K562 (cell line): ENCODE data around the gene PFKP.

Source experiments
- CTCF ChIP-seq, 3 experiments: IDR thresholded peaks in 2 of 3; conservative IDR thresholded peaks in 1 of 3; 2 replicates each; pipeline ENCODE4 v1.5.1; 2011 to 2012; ENCODE audit warnings: low read length in 3 of 3, mild to moderate bottlenecking in 3 of 3, control low read depth in 2 of 3, improper control_type of control experiment in 1 of 3, inconsistent platforms in 1 of 3, low read depth in 1 of 3, mixed read lengths in 1 of 3, moderate library complexity in 1 of 3; ENCODE audit not compliant: insufficient read depth in 2 of 3
- EGR1 ChIP-seq: fragments of 450-650 bp; conservative IDR thresholded peaks from 2 replicates; pipeline ENCODE4 v1.6.1; 2017; ENCODE audit warnings: mild to moderate bottlenecking
- EP300 ChIP-seq: IDR thresholded peaks from 2 replicates; pipeline ENCODE4 v1.6.1; 2012; ENCODE audit warnings: low read length, improper control_type of control experiment
- FOXM1 ChIP-seq, 2 experiments: fragments of 450-650 bp in 1 of 2; sonication (generic) in 1 of 2; formaldehyde crosslinking in 1 of 2; IDR thresholded peaks; 2 replicates each; pipeline versions ENCODE4 v1.6.1 to v1.9.0; 2017 to 2022; ENCODE audit warnings: low read depth in 2 of 2, mild to moderate bottlenecking in 2 of 2, missing genetic modification reagents in 1 of 2, moderate library complexity in 1 of 2
- FOXP1 ChIP-seq: sonication (generic); formaldehyde crosslinking; IDR thresholded peaks from 2 replicates; pipeline ENCODE4 v1.8.0; 2022; ENCODE audit warnings: mild to moderate bottlenecking, missing genetic modification reagents
- JUN ChIP-seq, 2 experiments: sonication (generic) in 1 of 2; formaldehyde crosslinking in 1 of 2; IDR thresholded peaks; 2 replicates each; pipeline versions ENCODE4 v1.6.1 to v1.8.0; 2012 to 2022; ENCODE audit warnings: borderline replicate concordance in 2 of 2, mild to moderate bottlenecking in 2 of 2, improper control_type of control experiment in 1 of 2, low read depth in 1 of 2, low read length in 1 of 2, missing genetic modification reagents in 1 of 2
- SMAD3 ChIP-seq: fragments of 450-650 bp; formaldehyde crosslinking; conservative IDR thresholded peaks from 2 replicates; pipeline ENCODE4 v1.4.0; 2020; ENCODE audit warnings: mild to moderate bottlenecking
- THAP12 ChIP-seq: fragments of 250-450 bp; sonication (Bioruptor Pico); IDR thresholded peaks from 2 replicates; pipeline ENCODE4 v1.9.0; 2021; ENCODE audit warnings: mild to moderate bottlenecking, inconsistent platforms
- ZC3H11A ChIP-seq: IDR thresholded peaks from 2 replicates; pipeline ENCODE4 v1.6.1; 2012; ENCODE audit warnings: low read depth, low read length, improper control_type of control experiment
- TF ChIP-seq, protein P1 (sequence below): sonication (generic); formaldehyde crosslinking; IDR thresholded peaks from 2 replicates; pipeline ENCODE4 v1.4.0; 2020; ENCODE audit warnings: mild to moderate bottlenecking, missing genetic modification reagents
- TF ChIP-seq, protein P2 (sequence below): fragments of 250-450 bp; sonication (Bioruptor Pico); IDR thresholded peaks from 2 replicates; pipeline ENCODE4 v1.4.0; 2020; ENCODE audit warnings: mild to moderate bottlenecking, moderate library complexity

DNA sequence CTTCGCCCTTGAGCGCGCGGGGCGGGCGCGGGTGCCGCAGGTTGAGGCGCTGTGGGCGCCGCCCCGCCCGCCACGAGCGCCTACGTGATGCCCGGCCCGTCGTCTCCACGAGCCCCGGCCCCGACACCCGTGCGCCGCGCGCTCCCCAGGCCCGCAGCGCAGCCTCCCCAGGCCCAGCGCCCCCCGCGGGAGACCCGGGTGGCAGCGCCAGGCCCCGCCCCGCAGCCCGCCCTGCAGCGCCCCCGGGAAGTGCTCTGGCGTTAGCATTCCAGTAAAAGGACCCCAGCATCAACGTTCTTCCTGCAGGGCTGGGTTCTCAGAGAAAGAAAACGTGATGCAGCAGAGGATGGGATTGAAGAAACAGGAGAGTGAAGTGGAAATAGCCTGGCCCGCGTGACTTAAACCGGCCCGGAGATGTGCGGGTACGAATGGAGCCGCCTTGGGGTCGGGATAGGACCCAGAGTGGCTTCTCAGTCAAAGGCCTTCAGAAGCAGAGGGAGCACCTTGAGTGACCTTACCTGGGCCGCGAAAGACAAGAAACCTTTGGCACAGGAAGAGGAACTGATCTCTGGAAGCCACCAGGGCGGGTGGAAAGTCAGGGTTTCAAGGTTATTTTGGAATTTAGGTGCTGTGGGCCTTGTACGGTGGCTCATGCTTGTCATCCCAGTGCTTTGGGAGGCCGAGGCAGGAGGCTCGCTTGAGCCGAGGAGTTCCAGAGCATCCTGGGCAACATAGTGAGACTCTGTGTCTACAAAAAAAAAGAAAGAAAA is 1.8 kb downstream of the PFKP start:
- TF ChIP-seq EGR1 (no peak), CTCF (IDR thresholded peaks at IDR 0.05 in 2 of 3, conservative IDR thresholded peaks at IDR 0.05 in 1 of 3; ENCODE audit: insufficient read depth in 2 of 3, low read depth in 1 of 3, low read length in 3 of 3) (peak in 2 of 3 experiments; percentile 14 to 52; a peak in 2 of 6 replicates), JUN (IDR thresholded peaks at IDR 0.05; ENCODE audit: borderline replicate concordance, low read depth, low read length) (no peak), JUN (CRISPR knock-in tag; IDR thresholded peaks at IDR 0.05; ENCODE audit: borderline replicate concordance) (no peak), FOXP1 (CRISPR knock-in tag) (no peak), ZC3H11A (no peak), SMAD3 (CRISPR knock-in tag) (no peak), FOXM1 (IDR thresholded peaks at IDR 0.05; ENCODE audit: low read depth) (no peak), FOXM1 (CRISPR knock-in tag; IDR thresholded peaks at IDR 0.05; ENCODE audit: low read depth) (no peak), THAP12 (CRISPR knock-in tag) (no peak), EP300 (no peak)
- TF ChIP-seq, protein P1, sequence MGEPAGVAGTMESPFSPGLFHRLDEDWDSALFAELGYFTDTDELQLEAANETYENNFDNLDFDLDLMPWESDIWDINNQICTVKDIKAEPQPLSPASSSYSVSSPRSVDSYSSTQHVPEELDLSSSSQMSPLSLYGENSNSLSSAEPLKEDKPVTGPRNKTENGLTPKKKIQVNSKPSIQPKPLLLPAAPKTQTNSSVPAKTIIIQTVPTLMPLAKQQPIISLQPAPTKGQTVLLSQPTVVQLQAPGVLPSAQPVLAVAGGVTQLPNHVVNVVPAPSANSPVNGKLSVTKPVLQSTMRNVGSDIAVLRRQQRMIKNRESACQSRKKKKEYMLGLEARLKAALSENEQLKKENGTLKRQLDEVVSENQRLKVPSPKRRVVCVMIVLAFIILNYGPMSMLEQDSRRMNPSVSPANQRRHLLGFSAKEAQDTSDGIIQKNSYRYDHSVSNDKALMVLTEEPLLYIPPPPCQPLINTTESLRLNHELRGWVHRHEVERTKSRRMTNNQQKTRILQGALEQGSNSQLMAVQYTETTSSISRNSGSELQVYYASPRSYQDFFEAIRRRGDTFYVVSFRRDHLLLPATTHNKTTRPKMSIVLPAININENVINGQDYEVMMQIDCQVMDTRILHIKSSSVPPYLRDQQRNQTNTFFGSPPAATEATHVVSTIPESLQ (CRISPR knock-in tag): no peak
- TF ChIP-seq, protein P2, sequence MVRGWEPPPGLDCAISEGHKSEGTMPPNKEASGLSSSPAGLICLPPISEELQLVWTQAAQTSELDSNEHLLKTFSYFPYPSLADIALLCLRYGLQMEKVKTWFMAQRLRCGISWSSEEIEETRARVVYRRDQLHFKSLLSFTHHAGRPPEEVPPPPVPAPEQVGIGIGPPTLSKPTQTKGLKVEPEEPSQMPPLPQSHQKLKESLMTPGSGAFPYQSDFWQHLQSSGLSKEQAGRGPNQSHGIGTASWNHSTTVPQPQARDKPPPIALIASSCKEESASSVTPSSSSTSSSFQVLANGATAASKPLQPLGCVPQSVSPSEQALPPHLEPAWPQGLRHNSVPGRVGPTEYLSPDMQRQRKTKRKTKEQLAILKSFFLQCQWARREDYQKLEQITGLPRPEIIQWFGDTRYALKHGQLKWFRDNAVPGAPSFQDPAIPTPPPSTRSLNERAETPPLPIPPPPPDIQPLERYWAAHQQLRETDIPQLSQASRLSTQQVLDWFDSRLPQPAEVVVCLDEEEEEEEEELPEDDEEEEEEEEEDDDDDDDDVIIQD (CRISPR knock-in tag): no peak
